Measurements from ENCODE around the gene CACNA1C.

DNA sequence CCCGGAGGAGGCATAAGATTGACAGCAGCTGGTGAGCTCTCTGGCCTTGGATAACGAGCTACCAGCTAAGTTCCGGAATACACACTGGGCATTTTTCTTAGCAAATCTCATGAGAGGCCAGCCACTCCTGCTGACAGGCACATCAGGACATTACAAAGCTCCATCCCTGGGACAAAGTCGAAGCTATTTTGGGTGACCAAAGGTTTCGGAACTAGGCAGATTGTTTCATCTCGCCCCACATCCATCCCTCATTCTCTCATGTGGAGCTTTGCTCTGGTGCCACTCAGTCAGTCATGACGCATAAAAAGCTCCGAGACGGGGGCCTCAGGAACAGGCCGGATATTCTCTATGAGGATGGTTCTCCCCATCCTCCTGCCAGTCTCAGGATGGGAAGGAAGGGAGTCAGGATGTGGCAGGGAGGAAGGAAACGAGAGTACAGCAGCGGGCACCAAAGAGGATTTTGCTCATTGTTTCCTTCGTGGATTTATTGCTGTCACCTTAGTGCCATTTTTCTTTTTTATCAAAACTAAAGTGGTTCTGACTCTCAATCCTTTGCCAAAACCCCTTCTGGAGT, 488.9 kb downstream of the CACNA1C start:
- TF ChIP-seq, protein P1, sequence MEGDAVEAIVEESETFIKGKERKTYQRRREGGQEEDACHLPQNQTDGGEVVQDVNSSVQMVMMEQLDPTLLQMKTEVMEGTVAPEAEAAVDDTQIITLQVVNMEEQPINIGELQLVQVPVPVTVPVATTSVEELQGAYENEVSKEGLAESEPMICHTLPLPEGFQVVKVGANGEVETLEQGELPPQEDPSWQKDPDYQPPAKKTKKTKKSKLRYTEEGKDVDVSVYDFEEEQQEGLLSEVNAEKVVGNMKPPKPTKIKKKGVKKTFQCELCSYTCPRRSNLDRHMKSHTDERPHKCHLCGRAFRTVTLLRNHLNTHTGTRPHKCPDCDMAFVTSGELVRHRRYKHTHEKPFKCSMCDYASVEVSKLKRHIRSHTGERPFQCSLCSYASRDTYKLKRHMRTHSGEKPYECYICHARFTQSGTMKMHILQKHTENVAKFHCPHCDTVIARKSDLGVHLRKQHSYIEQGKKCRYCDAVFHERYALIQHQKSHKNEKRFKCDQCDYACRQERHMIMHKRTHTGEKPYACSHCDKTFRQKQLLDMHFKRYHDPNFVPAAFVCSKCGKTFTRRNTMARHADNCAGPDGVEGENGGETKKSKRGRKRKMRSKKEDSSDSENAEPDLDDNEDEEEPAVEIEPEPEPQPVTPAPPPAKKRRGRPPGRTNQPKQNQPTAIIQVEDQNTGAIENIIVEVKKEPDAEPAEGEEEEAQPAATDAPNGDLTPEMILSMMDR (IDR thresholded peaks at IDR 0.05), result no peak
- no peak for TF ChIP-seq POLR2A (IDR thresholded peaks at IDR 0.05)
